GM18909 (cell line): Measurements from ENCODE around the gene INPP5D.
"Not testable (repeated sequence)": the region's sequence is repeated elsewhere in the genome, so short reads cannot be mapped to it uniquely, and the experiment has no call there.

Source experiments
- ATAC-seq: cut with Tn5 transposase; IDR thresholded peaks from one replicate; pipeline ENCODE4 v1.9.1; 2021; ENCODE audit warnings: mild to moderate bottlenecking; ENCODE audit not compliant: unreplicated experiment, poor library complexity

Gene INPP5D

GRCh38 chr2:233089851-233090250, 29.7 kb downstream of the INPP5D start:
- ATAC-seq = no peak

- ATAC-seq = no peak
These were observed 30.7 kb downstream of the INPP5D start for GRCh38 chr2:233090879-233091278.

GRCh38 chr2:233091595-233092375, 31.6 kb downstream of the INPP5D start:
- ATAC-seq = no peak

GRCh38 chr2:233092432-233093165, 32.5 kb downstream of the INPP5D start:
- no peak for ATAC-seq

GRCh38 chr2:233093166-233093448, 33.0 kb downstream of the INPP5D start:
- no peak for ATAC-seq

- ATAC-seq = no peak
These were observed 33.6 kb downstream of the INPP5D start for GRCh38 chr2:233093721-233094120.

- no peak for ATAC-seq
These were observed 34.5 kb downstream of the INPP5D start for GRCh38 chr2:233094614-233095013.

- no peak for ATAC-seq
These were observed 35.9 kb downstream of the INPP5D start for GRCh38 chr2:233096006-233096405.

- no peak for ATAC-seq
These were observed 38.5 kb downstream of the INPP5D start for GRCh38 chr2:233098618-233099017.

- ATAC-seq = not testable (repeated sequence)
These were observed 39.7 kb downstream of the INPP5D start for GRCh38 chr2:233099820-233100191.

GRCh38 chr2:233100192-233100998, 40.3 kb downstream of the INPP5D start:
- ATAC-seq = peak; percentile 91

- ATAC-seq = no peak
These were observed 41.0 kb downstream of the INPP5D start for GRCh38 chr2:233101141-233101540.

GRCh38 chr2:233101816-233102215, 41.7 kb downstream of the INPP5D start:
- no peak for ATAC-seq

- no peak for ATAC-seq
These were observed 45.2 kb downstream of the INPP5D start for GRCh38 chr2:233105156-233105895.

- ATAC-seq = no peak
These were observed 45.8 kb downstream of the INPP5D start for GRCh38 chr2:233105930-233106329.

- no peak for ATAC-seq
These were observed 46.9 kb downstream of the INPP5D start for GRCh38 chr2:233107011-233107410.

- no peak for ATAC-seq
These were observed 47.7 kb downstream of the INPP5D start for GRCh38 chr2:233107831-233108300.

- ATAC-seq = no peak
These were observed 48.7 kb downstream of the INPP5D start for GRCh38 chr2:233108611-233109490.

GRCh38 chr2:233111427-233111826, 51.3 kb downstream of the INPP5D start:
- ATAC-seq = no peak
